Measurements from ENCODE around the gene HSD17B14.
A peak's percentile ranks its signal among the peaks of the same experiment; 100 is the strongest.
"Not testable (repeated sequence)": the region's sequence is repeated elsewhere in the genome, so short reads cannot be mapped to it uniquely, and the experiment has no call there.

Gene HSD17B14

DNA sequence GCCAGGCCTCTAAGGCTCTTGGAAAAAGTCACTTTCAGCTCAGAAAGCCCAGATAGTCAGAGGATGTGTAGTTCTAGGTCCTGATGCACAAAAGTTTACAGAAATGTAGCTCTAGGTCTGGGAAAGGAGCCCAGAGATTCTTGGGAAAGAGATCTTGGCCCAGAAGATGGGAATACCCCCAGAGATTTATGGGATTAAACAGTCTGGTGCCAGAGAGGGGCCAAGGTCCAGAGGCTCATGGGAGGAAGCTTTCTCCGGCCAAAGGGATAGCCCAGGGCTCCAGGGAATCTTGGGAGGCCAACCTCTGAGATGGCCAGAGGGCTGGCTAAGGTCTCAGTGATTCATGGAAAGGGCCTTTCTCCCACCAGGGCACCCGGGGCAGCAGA lies 40.6 kb downstream of the HSD17B14 start:
- no peak for DNase-seq

DNA sequence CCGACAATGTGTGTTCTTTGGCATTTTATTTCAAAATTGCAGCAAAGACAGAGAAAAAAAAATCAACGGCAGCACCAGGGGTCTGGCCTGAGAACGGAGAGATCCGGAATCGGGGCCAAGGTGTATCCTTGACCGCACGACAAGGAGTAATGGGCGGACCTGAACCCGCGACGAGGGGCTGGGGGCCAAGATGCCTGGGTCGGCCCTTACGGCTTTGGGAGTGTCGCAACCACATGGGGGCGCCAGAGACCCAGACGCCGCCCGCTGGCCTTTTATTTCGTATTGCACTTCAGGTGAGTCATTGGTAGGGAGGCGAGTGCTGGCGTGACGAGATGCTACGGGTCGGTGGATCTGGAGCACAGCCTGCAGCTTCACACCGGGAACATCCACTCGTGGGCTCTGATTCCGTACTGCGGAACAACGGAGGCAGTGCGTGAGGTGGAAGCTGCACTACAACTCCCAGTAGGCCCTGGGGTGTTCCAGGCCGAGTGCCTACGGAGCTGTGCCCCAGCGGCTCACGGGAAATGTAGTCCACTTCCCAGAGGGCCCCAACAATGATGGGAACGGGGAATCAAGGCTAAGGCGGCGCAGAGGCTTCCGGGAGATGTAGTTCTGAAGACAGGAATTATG lies 41.1 kb downstream of the HSD17B14 start:
- DNase-seq = peak; percentile 83

DNA sequence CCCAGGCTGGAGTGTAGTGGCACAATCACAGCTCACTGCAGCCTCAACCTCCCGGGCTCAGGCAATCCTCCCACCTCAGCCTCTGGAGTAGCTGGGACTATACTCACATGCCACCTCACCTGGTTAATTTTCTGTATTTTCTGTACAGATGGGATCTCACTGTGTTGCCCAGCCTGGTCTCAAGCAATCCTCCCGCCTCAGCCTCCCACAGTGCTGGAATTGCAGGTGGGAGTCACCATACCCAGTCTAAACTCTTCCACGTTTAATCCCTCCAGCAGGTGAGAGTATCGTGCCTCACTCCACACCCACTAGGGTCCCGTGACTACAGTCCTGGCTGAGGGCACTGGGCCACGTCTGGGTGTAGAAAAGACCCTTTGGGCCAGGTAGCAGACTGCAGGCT lies 42.0 kb downstream of the HSD17B14 start:
- DNase-seq = no peak

DNA sequence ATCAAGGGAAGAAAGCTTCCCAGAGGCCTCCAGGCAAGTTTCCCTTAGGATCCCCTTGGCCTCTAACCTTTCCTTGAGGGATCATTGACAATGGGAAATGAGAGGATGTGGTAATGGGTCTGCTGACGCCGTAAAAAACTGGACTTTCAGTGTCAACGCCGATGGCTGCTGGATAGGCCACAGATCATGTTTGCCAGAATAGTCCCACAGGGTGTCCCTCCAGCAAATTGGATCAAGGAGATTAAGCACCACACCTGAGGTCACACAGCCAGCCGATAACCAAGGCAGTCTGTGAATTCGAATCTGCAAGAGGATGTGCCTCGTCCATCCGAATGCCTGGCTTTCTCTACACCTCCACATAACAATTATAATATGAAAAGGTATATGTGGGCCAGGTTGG lies 43.0 kb downstream of the HSD17B14 start:
- no peak for DNase-seq

DNA sequence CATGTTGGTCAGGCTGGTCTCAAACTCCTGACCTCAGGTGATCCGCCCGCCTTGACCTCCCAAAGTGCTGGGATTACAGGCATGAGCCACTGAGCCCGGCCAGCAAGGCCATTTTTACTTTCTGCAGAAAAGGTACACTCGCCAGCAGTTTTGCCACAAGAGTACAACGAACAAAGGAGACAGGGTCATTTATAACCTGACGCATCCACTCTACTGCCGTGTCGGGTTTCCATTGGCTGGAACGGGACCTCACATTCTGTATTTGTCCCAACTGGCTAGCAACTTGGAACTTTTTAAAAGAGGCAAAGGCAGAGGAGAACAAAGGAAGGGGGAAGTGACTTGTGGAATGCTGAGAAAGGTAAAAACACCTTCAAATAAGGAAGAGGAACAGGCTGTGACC lies 49.0 kb downstream of the HSD17B14 start:
- not testable (repeated sequence) for DNase-seq

DNA sequence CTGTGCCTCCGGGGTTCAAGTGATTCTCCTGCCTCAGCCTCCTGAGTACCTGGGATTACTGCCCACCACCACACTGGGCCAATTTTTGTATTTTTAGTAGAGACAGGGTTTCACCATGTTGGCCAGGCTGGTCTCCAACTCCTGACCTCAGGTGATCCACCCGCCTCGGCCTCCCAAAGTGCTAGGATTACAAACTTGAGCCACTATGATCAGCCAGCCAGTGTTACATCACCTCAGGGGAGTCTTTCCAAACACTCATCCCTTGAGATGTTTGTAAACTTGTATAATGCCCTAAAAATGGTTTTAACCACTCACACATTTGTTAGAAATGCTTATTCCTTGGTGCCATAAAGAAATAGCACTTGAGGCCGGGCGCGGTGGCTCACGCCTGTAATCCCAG lies 49.9 kb downstream of the HSD17B14 start:
- DNase-seq = not testable (repeated sequence)

DNA sequence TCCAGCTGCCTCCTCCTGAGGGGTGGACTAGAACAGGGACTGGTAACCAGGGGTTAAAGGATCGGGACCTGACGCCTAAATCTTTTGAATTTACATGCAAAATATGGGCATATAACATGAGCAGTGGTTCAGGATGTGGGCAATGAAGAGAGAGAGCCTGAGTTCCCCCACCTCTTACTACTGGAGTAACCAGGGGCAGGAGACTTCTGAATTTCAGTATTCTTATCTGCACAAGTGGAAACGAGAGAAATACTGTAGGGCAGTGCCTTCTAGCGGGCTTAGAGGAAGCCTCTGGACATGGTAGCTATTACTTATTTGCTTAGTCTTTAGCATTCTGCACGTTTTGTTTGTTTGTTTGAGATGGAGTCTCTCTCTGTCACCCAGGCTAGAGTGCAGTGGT lies 51.8 kb downstream of the HSD17B14 start:
- peak; percentile 26 for DNase-seq

DNA sequence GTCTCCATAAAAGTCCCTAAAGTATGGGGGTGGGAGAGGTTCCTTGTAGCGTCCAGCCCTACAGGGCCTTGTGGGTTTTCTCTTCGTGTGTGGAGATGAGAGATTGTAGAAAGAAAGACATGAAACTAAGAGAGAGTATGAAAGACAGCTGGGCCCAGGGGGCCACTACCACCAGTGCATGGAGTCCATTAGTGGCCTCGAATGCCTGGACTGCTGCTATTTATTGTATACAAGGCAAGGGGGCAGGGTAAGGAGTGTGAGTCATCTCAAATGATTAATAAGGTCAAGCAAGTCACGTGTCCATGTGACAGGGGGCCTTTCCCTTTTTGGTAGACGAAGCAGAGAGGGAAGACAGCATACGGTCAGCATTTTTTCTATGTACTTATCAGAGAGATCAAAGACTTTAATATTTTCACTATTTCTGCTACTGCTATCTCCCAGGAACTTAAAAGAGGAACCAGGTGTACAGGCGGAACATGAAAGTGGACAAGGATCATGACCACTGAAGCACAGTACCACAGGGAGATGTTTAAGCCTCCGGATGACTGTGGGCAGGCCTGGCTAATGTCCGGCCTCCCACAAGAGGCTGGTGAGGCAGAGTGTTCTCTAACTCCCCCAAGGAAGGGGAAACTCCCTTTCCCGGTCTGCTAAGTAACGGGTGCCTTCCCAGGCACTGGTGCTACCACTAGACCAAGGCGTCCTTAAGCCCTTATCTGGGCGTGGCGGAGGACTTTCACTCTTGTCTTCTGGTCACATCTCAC lies 55.5 kb downstream of the HSD17B14 start:
- peak; percentile 44 for DNase-seq

DNA sequence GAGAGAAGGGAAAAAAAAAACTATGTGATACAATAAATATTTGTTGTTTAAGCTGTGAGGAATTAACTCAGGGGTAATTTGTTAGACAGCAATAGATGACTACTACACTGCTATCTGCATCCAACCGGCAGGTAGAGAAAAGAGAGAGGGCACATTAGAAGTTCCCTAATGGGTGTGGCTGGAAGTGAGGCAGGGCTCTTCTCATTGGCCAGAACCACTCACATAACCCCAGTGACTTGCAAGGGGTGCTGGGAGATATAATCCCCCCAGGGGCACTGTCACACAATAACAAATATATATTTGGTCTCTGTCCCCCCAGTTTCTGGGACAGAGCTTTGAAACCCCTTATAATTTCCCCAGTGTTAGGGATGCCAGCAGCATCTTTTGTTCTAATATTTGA lies 56.7 kb downstream of the HSD17B14 start:
- DNase-seq = no peak

DNA sequence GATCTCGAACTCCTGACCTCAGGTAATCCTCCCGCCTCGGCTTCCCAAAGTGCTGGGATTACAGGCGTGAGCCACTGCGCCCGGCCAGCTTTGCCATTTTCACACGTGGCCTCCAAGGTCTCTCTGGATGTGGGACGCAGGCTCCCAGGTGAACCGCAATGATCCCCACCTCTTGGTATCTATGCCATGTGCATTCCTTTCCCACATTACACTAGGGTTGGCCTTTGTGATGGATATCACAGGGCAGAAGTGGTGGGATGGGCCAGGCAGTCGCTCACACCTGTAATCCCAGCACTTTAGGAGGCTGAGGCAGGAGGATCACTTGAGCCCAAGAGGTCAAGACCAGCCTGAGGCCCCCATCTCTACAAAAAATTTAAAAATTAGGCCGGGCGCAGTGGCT lies 58.6 kb downstream of the HSD17B14 start:
- no peak for DNase-seq

DNA sequence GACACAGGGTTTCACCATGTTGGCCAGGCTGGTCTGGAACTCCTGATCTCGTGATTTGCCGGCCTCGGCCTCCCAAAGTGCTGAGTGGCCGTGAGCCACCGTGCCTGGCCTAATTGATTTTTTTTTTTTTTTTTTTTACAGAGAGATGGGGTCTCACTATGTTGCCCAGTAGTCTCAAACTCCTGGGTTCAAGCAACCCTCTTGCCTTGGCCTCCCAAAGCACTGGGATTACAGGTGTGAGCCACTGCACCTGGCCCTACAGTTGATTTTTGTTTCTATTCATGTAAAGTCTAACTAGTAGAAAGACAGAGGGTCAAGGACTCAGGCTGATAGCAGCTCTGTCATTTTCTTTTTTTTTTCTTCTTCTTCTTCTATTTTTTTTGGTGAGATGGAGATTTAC lies 59.2 kb downstream of the HSD17B14 start:
- no peak for DNase-seq

DNA sequence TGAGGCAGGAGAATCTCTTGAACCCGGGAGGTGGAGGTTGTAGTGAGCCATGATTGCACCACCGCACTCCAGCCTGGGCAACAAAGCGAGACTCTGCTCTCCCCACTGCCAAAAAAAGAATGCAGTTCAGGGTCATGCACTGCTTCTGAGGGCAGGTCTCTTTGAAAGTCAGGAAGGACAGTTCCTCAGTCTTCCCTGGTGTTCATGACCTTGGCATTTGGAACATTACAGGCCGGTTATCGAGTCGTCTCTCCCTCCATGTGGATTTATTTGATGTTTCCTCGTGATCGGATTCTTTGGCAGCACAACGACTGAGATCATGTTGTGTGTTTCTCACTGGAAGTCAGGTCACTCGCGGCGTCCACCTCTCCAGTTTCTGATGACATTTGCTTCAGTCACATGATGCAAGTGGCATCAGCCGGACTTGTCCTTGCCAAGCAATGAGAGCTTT lies 63.8 kb downstream of the HSD17B14 start:
- DNase-seq = no peak

DNA sequence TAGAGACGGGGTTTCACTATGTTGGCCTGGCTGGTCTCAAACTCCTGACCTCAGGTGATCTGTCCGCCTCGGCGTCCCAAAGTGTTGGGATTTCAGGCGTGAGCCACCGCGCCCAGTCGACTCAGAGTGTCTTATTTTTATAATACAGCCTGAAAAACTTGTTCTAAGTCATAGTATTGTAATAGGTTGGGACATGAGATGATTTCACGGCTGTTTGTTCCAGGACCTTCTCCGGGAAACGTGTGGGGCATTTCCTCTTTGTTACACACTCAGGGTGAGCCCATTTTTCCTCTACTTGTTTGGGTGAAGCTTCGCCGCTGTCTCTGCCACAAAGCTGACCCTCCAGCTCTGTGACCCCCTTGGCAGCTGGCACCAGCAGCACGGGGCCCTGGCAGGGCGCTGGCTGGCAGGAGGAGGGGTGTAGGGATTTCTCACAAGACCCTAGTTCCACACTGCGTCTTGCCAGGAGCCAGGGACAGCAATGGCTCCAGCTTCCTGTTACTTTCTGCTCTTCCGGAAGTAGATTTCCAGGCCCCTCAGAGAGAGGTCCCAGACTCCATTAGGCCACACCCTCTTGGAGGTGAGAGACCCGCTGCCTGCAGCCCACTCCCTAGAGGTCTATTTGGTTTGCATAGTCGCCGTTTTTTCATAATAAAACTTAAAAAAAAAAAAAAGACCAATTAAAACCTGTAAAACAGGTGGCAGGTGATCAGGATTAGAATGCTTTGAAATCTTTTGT lies 65.4 kb downstream of the HSD17B14 start:
- DNase-seq = no peak

DNA sequence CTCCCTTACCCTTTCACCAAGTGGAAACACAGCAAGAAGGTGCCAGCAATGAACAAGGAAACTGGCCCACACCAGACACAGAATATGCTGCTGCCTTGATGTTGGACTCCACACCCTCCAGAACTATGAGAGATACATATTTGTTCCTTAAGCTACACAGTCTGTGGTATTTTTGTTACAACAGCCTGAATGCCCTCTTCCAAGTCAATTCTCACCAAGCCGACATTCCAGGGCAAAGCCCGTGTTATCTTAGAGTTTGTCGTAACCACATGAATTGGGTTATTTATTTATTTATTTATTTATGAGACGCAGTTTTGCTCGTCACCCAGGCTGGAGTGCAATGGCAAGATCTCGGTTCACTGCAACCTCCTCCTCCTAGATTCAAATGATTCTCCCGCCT lies 66.0 kb downstream of the HSD17B14 start:
- DNase-seq = no peak

DNA sequence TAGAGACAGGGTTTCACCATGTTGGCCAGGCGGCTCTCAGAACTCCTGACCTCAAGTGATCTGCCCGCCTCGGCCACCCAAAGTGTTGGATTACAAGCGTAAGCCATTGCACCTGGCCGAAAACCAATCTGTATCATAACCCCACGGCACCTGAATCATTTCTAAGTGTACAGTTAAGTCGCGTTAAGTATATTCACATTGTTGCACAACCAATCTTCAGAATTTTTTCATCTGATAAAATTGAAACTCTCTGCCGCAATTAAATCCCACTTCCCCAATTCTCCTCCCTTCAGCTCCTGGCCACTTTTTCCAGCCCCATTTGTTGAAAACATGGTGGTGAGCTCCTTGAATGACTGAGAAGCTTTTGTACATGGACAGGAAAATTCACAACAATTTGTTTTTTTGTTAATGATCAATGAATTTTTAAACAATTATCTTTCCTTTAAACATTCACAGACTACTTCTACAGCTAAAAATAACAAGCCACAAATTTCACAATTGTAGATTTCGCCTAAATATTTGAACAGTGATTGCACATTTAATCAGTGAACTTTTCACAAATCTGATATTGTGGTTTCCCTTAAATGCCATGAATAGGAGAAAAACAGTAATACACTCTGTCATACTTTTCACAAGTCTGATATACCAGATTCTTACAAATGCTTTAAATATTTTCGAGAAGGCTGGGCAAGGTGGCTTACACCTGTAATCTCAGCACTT lies 67.1 kb downstream of the HSD17B14 start:
- DNase-seq = peak; percentile 43

DNA sequence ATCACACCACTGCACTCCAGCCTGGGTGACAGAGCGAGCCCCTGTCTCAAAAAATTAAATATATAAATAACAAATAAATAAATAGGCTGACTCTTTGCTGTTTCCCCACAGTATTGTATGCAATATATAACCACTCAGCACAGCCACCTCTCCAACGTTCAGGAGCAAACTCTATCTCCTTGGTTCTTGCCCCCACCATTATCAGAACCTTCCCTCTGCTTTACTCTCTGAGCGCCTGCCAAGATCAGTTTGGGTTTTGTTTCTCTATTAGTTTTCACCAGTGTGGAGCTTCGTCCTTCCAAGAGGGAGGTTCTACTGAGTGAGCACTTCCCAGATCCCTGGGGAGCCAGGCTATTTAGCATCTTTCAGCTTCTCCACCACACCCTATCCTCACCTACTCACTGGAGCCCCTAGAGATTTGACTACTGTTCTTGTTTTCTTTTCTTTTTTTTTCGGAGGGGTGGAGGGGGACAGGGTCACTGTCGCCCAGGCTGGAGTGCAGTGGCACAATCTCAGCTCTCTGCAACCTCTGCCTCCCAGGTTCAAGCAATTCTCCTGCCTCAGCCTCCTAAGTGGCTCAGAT lies 68.0 kb downstream of the HSD17B14 start:
- DNase-seq = not testable (repeated sequence)

DNA sequence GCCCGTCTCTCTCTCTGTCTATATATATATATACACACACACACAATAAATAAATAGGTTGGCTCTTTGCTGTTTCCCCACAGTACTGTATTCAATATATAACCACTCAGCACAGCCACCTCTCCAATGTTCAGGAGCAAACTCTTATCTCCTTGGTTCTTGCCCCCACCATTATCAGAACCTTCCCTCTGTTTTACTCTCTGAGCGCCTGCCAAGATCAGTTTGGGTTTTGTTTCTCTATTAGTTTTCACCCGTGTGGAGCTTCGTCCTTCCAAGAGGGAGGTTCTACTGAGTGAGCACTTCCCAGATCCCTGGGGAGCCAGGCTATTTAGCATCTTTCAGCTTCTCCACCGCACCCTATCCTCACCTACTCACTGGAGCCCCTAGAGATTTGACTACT lies 70.5 kb downstream of the HSD17B14 start:
- not testable (repeated sequence) for DNase-seq
